Neural cell (in vitro differentiated cells): Measurements from ENCODE around the gene MMP1. TPM values are rescaled to one million over a fixed set of nuclear protein-coding genes. Genes with fewer than 3 reads are reported as not detected.

Source experiments
- H2AFZ ChIP-seq: fragments of 200-600, 300-800 bp; sonication (generic), shearing (Covaris generic); 2 replicates; pipeline ENCODE4 v1.6.0; 2014; ENCODE audit warnings: low read depth, mild to moderate bottlenecking, antibody characterized with exemption, low read length, moderate library complexity
- H3F3A ChIP-seq: fragments of 200-600 bp; shearing (Covaris generic); 2 replicates; pipeline ENCODE4 v1.6.1; 2016; ENCODE audit warnings: mild to moderate bottlenecking, moderate library complexity, mixed read lengths, antibody characterized with exemption, low read length; ENCODE audit not compliant: insufficient read depth, poor library complexity, severe bottlenecking
- H3K27ac ChIP-seq: fragments of 200-600, 300-800 bp; sonication (generic), shearing (Covaris generic); 2 replicates; pipeline ENCODE4 v1.5.1; 2014; ENCODE audit warnings: mild to moderate bottlenecking, low read length, moderate library complexity
- H3K27me3 ChIP-seq: fragments of 300-800, 200-600 bp; sonication (generic), shearing (Covaris generic); 2 replicates; pipeline ENCODE4 v1.6.0; 2014; ENCODE audit warnings: mild to moderate bottlenecking, low read depth, low read length, moderate library complexity; ENCODE audit not compliant: insufficient read depth
- H3K36me3 ChIP-seq: fragments of 300-800, 200-600 bp; sonication (generic), shearing (Covaris generic); 2 replicates; pipeline ENCODE4 v1.5.1; 2014; ENCODE audit warnings: mild to moderate bottlenecking, antibody characterized with exemption, low read length, moderate library complexity; ENCODE audit not compliant: insufficient read depth
- H3K4me2 ChIP-seq: fragments of 300-800, 200-600 bp; sonication (generic), shearing (Covaris generic); 2 replicates; pipeline ENCODE4 v1.6.0; 2014; ENCODE audit warnings: mild to moderate bottlenecking, low read length
- H3K4me3 ChIP-seq: fragments of 300-800, 200-600 bp; sonication (generic), shearing (Covaris generic); 2 replicates; pipeline ENCODE4 v1.5.1; 2014; ENCODE audit warnings: mild to moderate bottlenecking, low read length, moderate library complexity
- H3K79me2 ChIP-seq: fragments of 200-600 bp; shearing (Covaris generic); replicated peaks from 2 replicates; pipeline ENCODE4 v1.6.0; 2014; ENCODE audit warnings: mild to moderate bottlenecking, low read length, moderate library complexity; ENCODE audit not compliant: insufficient read depth
- H3K9ac ChIP-seq: fragments of 300-800, 200-600 bp; sonication (generic), shearing (Covaris generic); 2 replicates; pipeline ENCODE4 v1.6.1; 2016; ENCODE audit warnings: mild to moderate bottlenecking, low read length, mixed read lengths
- H3K9me2 ChIP-seq: fragments of 200-600 bp; shearing (Covaris generic); 2 replicates; pipeline ENCODE4 v1.6.1; 2016; ENCODE audit warnings: mild to moderate bottlenecking, low read length, mixed read lengths; ENCODE audit not compliant: insufficient read depth
- H3K9me3 ChIP-seq: fragments of 200-600, 300-800 bp; sonication (generic), shearing (Covaris generic); 2 replicates; pipeline ENCODE4 v1.6.1; 2016; ENCODE audit warnings: mild to moderate bottlenecking, mixed run types, low read length, moderate library complexity, mixed read lengths
- H4K20me1 ChIP-seq: fragments of 200-600 bp; shearing (Covaris generic); 2 replicates; pipeline ENCODE4 v1.6.1; 2016; ENCODE audit warnings: mild to moderate bottlenecking, mixed run types; ENCODE audit not compliant: insufficient read depth
- CTCF ChIP-seq: fragments of 450-650 bp; IDR thresholded peaks from 2 replicates; pipeline ENCODE4 v1.5.1; 2014; ENCODE audit warnings: antibody characterized with exemption, mild to moderate bottlenecking, moderate library complexity; ENCODE audit not compliant: poor library complexity, severe bottlenecking
- EP300 ChIP-seq: fragments of 450-650 bp; conservative IDR thresholded peaks from 2 replicates; pipeline ENCODE4 v1.6.1; 2014; ENCODE audit warnings: antibody characterized with exemption, mild to moderate bottlenecking, moderate library complexity; ENCODE audit not compliant: poor library complexity, severe bottlenecking
- EZH2 ChIP-seq: fragments of 200-600, 300-800 bp; shearing (Covaris generic), sonication (generic); IDR thresholded peaks from 2 replicates; pipeline ENCODE4 v1.6.1; 2014; ENCODE audit warnings: antibody characterized with exemption, low read length, borderline replicate concordance, mild to moderate bottlenecking; ENCODE audit not compliant: insufficient read depth, poor library complexity, severe bottlenecking
- MXI1 ChIP-seq: fragments of 450-650 bp; conservative IDR thresholded peaks from 2 replicates; pipeline ENCODE4 v1.6.1; 2014; ENCODE audit warnings: antibody characterized with exemption, mild to moderate bottlenecking; ENCODE audit not compliant: poor library complexity, severe bottlenecking
- POLR2AphosphoS5 ChIP-seq: IDR thresholded peaks from 2 replicates; pipeline ENCODE4 v1.6.1; 2012
- RAD21 ChIP-seq: fragments of 450-650 bp; conservative IDR thresholded peaks from 2 replicates; pipeline ENCODE4 v1.6.1; 2014; ENCODE audit warnings: antibody characterized with exemption, mild to moderate bottlenecking, moderate library complexity
- REST ChIP-seq: IDR thresholded peaks from 2 replicates; pipeline ENCODE4 v1.6.1; 2012; ENCODE audit warnings: borderline replicate concordance
- SMC3 ChIP-seq: fragments of 450-650 bp; conservative IDR thresholded peaks from 2 replicates; pipeline ENCODE4 v1.6.1; 2014; ENCODE audit warnings: antibody characterized with exemption, mild to moderate bottlenecking, moderate library complexity; ENCODE audit not compliant: poor library complexity
- TAF1 ChIP-seq: IDR thresholded peaks from 2 replicates; pipeline ENCODE4 v1.6.1; 2012; ENCODE audit warnings: low read depth
- polyA plus RNA-seq: library from polyadenylated mRNA; depleted of rRNA; stranded (reverse); fragments of >200 nt; gene quantifications from 2 replicates; pipeline ENCODE4 v1.2.3, GENCODE V29; 2014

Gene MMP1
- polyA plus RNA-seq, 1 donor from 2014 or later, result not detected

- Histone ChIP-seq H3K9me2 (no peaks in the 10 kb centered on the region), H3K9ac (no peak overlapping the region), H3K27ac (no peak overlapping the region), H3K4me3 (no peak overlapping the region), H3K36me3 (no peaks in the 10 kb centered on the region), H3K79me2 (no peaks in the 10 kb centered on the region), H2AFZ (no peak overlapping the region), H3F3A (no peaks in the 10 kb centered on the region), H3K27me3 (no peaks in the 10 kb centered on the region), H4K20me1 (no peaks in the 10 kb centered on the region), H3K9me3 (no peaks in the 10 kb centered on the region), H3K4me2 (no peak overlapping the region)
- no peak for TF ChIP-seq TAF1
- TF ChIP-seq RAD21, result no peak
- no peak for TF ChIP-seq MXI1
- TF ChIP-seq POLR2AphosphoS5, result no peak
- no peak for TF ChIP-seq EZH2
- TF ChIP-seq SMC3, result no peak
- no peak for TF ChIP-seq CTCF
- TF ChIP-seq REST, result no peak
- no peak for TF ChIP-seq EP300
Measured at GRCh38 chr11:102761646-102762238, 36.2 kb downstream of the MMP1 start.

- H2AFZ ChIP-seq, result no peak overlapping the region
- no peaks in the 10 kb centered on the region for H3K27me3 ChIP-seq
- no peak for TF ChIP-seq REST
- H3K4me2 ChIP-seq, result no peak overlapping the region
- no peak overlapping the region for H3K4me3 ChIP-seq
- no peaks in the 10 kb centered on the region for H3F3A ChIP-seq
- no peak overlapping the region for H3K27ac ChIP-seq
- no peaks in the 10 kb centered on the region for H3K9me2 ChIP-seq
- no peaks in the 10 kb centered on the region for H3K9me3 ChIP-seq
- no peaks in the 10 kb centered on the region for H3K79me2 ChIP-seq
- H4K20me1 ChIP-seq, result no peaks in the 10 kb centered on the region
- no peak overlapping the region for H3K9ac ChIP-seq
- H3K36me3 ChIP-seq, result no peaks in the 10 kb centered on the region
Measured at GRCh38 chr11:102760344-102761035, 37.5 kb downstream of the MMP1 start.
